Astrocyte (in vitro differentiated cells and primary cell): Measurements from ENCODE around the gene KRT83.

Source experiments
- CTCF ChIP-seq: IDR thresholded peaks from 2 replicates; pipeline ENCODE4 v1.5.1; 2011; ENCODE audit warnings: low read depth, mild to moderate bottlenecking, inconsistent platforms, low read length, moderate library complexity; ENCODE audit not compliant: insufficient read depth
- EZH2 ChIP-seq: IDR thresholded peaks from 2 replicates; pipeline ENCODE4 v1.6.1; 2012; ENCODE audit warnings: mild to moderate bottlenecking, low read length, inconsistent platforms; ENCODE audit not compliant: insufficient read depth

DNA sequence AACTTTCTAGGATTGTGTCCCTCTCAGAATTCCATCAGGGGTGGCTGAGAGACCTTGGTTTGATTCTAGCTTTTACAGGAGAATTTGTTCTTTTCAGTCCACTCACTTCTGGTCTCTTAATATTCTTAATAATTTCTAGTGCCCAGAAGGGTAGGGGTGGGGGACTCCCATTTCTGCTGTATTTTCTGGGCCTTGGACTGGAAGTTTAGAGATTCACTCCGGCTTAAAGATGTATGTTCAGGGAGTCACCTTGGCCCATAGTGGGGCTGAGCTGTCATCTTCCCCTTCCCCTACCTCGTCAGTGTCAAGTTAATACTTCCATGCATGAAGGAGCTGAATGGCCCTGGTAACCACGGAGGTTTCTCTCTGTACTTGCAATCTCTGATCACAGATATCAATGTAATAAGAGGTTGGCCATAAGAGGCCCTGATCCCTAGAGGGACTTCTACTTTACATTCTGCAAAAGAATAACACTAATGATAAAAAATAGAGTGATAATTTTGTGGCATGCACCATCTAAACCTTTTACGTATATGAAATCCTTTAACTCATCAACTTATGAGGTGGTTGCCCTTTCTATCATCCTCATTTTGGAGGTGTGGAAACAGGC lies 36.5 kb downstream of the KRT83 start:
- TF ChIP-seq CTCF (no peak), EZH2 (no peak)
